ENCODE data around the gene WDR86.

WDR86 gene

DNA sequence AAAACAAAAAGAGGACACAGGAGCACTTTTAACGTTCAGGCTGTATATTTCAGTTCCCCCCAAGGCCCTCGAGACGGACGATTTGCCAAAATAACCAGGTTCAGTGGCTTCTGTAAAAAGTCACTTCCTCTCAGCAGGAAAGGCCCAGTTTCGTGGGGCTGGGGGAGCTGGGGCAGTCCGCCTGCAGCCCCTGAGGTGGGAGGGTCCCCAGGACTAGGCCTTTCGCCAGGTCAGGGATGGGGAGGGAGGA is 28.8 kb downstream of the WDR86 start:
- no peaks in the 10 kb centered on the region for H3K9me3 ChIP-seq (ENCODE audit: control insufficient read depth in 2 of 2, low read length in 2 of 2)
- H3K9ac ChIP-seq (ENCODE audit: low read length in 2 of 2) = no peak overlapping the region
- H3K4me1 ChIP-seq (ENCODE audit: control insufficient read depth, insufficient read depth, low read length) = peaks cover 15% of the 10 kb centered on the region
- H3K36me3 ChIP-seq (ENCODE audit: control insufficient read depth in 2 of 2, insufficient read depth in 2 of 2, low read length in 2 of 2) = peaks cover 14 to 21% of the 10 kb centered on the region in 2 donors
- H3K27me3 ChIP-seq (ENCODE audit: control insufficient read depth in 1 of 2, insufficient read depth in 2 of 2, low read length in 2 of 2) = peaks cover 20 to 25% of the 10 kb centered on the region in 2 donors
- H3K27ac ChIP-seq (ENCODE audit: low read length) = no peak overlapping the region
- peak overlapping the region in 1 of 2 donors; percentile 55 for H3K4me3 ChIP-seq (ENCODE audit: low read length in 2 of 2)

GRCh38 chr7:151380199-151381097 is 29.4 kb downstream of the WDR86 start:
- Histone ChIP-seq H3K9ac (ENCODE audit: low read length in 2 of 2) (no peak overlapping the region), H3K4me1 (ENCODE audit: control insufficient read depth, insufficient read depth, low read length) (peaks cover 15% of the 10 kb centered on the region), H3K27me3 (ENCODE audit: control insufficient read depth in 1 of 2, insufficient read depth in 2 of 2, low read length in 2 of 2) (peaks cover 20 to 25% of the 10 kb centered on the region in 2 donors), H3K36me3 (ENCODE audit: control insufficient read depth in 2 of 2, insufficient read depth in 2 of 2, low read length in 2 of 2) (peaks cover 17 to 27% of the 10 kb centered on the region in 2 donors), H3K4me3 (ENCODE audit: low read length in 2 of 2) (no peak overlapping the region), H3K27ac (ENCODE audit: low read length) (no peak overlapping the region), H3K9me3 (ENCODE audit: control insufficient read depth in 2 of 2, low read length in 2 of 2) (no peaks in the 10 kb centered on the region)

GRCh38 chr7:151379534-151380198 is 30.2 kb downstream of the WDR86 start:
- H3K9ac ChIP-seq (ENCODE audit: low read length in 2 of 2) = no peak overlapping the region
- H3K36me3 ChIP-seq (ENCODE audit: control insufficient read depth in 2 of 2, insufficient read depth in 2 of 2, low read length in 2 of 2) = peaks cover 18 to 30% of the 10 kb centered on the region in 2 donors
- no peak overlapping the region for H3K27ac ChIP-seq (ENCODE audit: low read length)
- H3K27me3 ChIP-seq (ENCODE audit: control insufficient read depth in 1 of 2, insufficient read depth in 2 of 2, low read length in 2 of 2) = peaks cover 19 to 21% of the 10 kb centered on the region in 2 donors
- H3K9me3 ChIP-seq (ENCODE audit: control insufficient read depth in 2 of 2, low read length in 2 of 2) = no peaks in the 10 kb centered on the region
- H3K4me3 ChIP-seq (ENCODE audit: low read length in 2 of 2) = no peak overlapping the region
- peaks cover 15% of the 10 kb centered on the region for H3K4me1 ChIP-seq (ENCODE audit: control insufficient read depth, insufficient read depth, low read length)

DNA sequence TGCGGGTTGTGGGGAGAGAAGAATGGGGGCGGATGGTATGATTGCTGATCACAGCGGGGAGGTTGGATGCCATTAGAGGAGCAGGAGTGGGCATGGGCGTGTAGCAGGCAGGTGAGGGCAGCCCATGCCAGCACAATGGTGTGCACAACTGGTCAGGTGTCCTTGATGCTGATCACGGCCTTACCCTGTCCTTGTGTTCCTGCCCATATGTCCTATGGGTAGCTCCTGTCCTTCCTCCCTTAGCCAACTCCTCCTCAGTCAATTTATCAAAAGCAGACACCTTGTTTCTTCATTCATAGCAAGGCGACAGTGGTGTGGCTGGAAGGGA is 30.7 kb downstream of the WDR86 start:
- Histone ChIP-seq H3K4me1 (ENCODE audit: control insufficient read depth, insufficient read depth, low read length) (peaks cover 15% of the 10 kb centered on the region), H3K4me3 (ENCODE audit: low read length in 2 of 2) (no peak overlapping the region), H3K9ac (ENCODE audit: low read length in 2 of 2) (no peak overlapping the region), H3K36me3 (ENCODE audit: control insufficient read depth in 2 of 2, insufficient read depth in 2 of 2, low read length in 2 of 2) (peaks cover 23 to 35% of the 10 kb centered on the region in 2 donors), H3K9me3 (ENCODE audit: control insufficient read depth in 2 of 2, low read length in 2 of 2) (no peaks in the 10 kb centered on the region), H3K27me3 (ENCODE audit: control insufficient read depth in 1 of 2, insufficient read depth in 2 of 2, low read length in 2 of 2) (peaks cover 17 to 18% of the 10 kb centered on the region in 2 donors), H3K27ac (ENCODE audit: low read length) (no peak overlapping the region)

GRCh38 chr7:151378496-151379192 is 31.2 kb downstream of the WDR86 start:
- Histone ChIP-seq H3K36me3 (ENCODE audit: control insufficient read depth in 2 of 2, insufficient read depth in 2 of 2, low read length in 2 of 2) (peaks cover 26 to 40% of the 10 kb centered on the region in 2 donors), H3K27ac (ENCODE audit: low read length) (no peak overlapping the region), H3K9me3 (ENCODE audit: control insufficient read depth in 2 of 2, low read length in 2 of 2) (no peaks in the 10 kb centered on the region), H3K9ac (ENCODE audit: low read length in 2 of 2) (no peak overlapping the region), H3K4me1 (ENCODE audit: control insufficient read depth, insufficient read depth, low read length) (peaks cover 15% of the 10 kb centered on the region), H3K27me3 (ENCODE audit: control insufficient read depth in 1 of 2, insufficient read depth in 2 of 2, low read length in 2 of 2) (peaks cover 12 to 18% of the 10 kb centered on the region in 2 donors), H3K4me3 (ENCODE audit: low read length in 2 of 2) (no peak overlapping the region)

DNA sequence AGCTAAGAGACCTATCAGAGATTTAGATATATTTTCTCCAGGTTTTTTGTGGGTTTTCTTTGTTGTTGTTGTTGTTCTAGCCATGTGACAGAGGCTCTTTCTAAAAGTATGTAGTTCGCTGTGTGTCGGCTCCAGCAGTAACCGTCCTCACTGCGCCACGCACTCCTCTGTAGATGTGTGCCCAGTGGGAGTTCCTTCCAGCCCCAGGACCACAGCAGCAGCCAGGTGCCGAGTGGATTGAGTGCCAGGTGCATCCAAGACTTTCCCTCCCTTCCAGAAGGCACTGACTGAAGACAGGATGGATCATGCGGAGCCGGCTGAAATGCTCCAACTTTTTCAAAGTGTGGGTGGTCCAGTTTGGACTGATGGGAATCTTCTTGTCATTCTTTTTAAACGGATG is 31.8 kb downstream of the WDR86 start:
- peaks cover 10 to 18% of the 10 kb centered on the region in 2 donors for H3K27me3 ChIP-seq (ENCODE audit: control insufficient read depth in 1 of 2, insufficient read depth in 2 of 2, low read length in 2 of 2)
- peaks cover 15% of the 10 kb centered on the region for H3K4me1 ChIP-seq (ENCODE audit: control insufficient read depth, insufficient read depth, low read length)
- no peak overlapping the region for H3K9ac ChIP-seq (ENCODE audit: low read length in 2 of 2)
- H3K9me3 ChIP-seq (ENCODE audit: control insufficient read depth in 2 of 2, low read length in 2 of 2) = no peaks in the 10 kb centered on the region
- H3K27ac ChIP-seq (ENCODE audit: low read length) = no peak overlapping the region
- H3K4me3 ChIP-seq (ENCODE audit: low read length in 2 of 2) = no peak overlapping the region
- H3K36me3 ChIP-seq (ENCODE audit: control insufficient read depth in 2 of 2, insufficient read depth in 2 of 2, low read length in 2 of 2) = peaks cover 26 to 43% of the 10 kb centered on the region in 2 donors

- Histone ChIP-seq H3K9me3 (ENCODE audit: control insufficient read depth in 2 of 2, low read length in 2 of 2) (no peaks in the 10 kb centered on the region), H3K4me3 (ENCODE audit: low read length in 2 of 2) (no peak overlapping the region), H3K36me3 (ENCODE audit: control insufficient read depth in 2 of 2, insufficient read depth in 2 of 2, low read length in 2 of 2) (peaks cover 28 to 46% of the 10 kb centered on the region in 2 donors), H3K27me3 (ENCODE audit: control insufficient read depth in 1 of 2, insufficient read depth in 2 of 2, low read length in 2 of 2) (peaks cover 6 to 13% of the 10 kb centered on the region in 2 donors), H3K27ac (ENCODE audit: low read length) (no peak overlapping the region), H3K4me1 (ENCODE audit: control insufficient read depth, insufficient read depth, low read length) (peaks cover 15% of the 10 kb centered on the region), H3K9ac (ENCODE audit: low read length in 2 of 2) (no peak overlapping the region)
Observed at GRCh38 chr7:151377406-151377805, 32.4 kb downstream of the WDR86 start.

- Histone ChIP-seq H3K9ac (ENCODE audit: low read length in 2 of 2) (no peak overlapping the region), H3K9me3 (ENCODE audit: control insufficient read depth in 2 of 2, low read length in 2 of 2) (no peaks in the 10 kb centered on the region), H3K4me1 (ENCODE audit: control insufficient read depth, insufficient read depth, low read length) (peaks cover 6% of the 10 kb centered on the region), H3K36me3 (ENCODE audit: control insufficient read depth in 2 of 2, insufficient read depth in 2 of 2, low read length in 2 of 2) (peaks cover 30 to 46% of the 10 kb centered on the region in 2 donors), H3K27me3 (ENCODE audit: control insufficient read depth in 1 of 2, insufficient read depth in 2 of 2, low read length in 2 of 2) (peaks cover 0 to 3% of the 10 kb centered on the region in 2 donors), H3K4me3 (ENCODE audit: low read length in 2 of 2) (no peak overlapping the region), H3K27ac (ENCODE audit: low read length) (no peak overlapping the region)
Observed at GRCh38 chr7:151376218-151376902, 33.5 kb downstream of the WDR86 start.

DNA sequence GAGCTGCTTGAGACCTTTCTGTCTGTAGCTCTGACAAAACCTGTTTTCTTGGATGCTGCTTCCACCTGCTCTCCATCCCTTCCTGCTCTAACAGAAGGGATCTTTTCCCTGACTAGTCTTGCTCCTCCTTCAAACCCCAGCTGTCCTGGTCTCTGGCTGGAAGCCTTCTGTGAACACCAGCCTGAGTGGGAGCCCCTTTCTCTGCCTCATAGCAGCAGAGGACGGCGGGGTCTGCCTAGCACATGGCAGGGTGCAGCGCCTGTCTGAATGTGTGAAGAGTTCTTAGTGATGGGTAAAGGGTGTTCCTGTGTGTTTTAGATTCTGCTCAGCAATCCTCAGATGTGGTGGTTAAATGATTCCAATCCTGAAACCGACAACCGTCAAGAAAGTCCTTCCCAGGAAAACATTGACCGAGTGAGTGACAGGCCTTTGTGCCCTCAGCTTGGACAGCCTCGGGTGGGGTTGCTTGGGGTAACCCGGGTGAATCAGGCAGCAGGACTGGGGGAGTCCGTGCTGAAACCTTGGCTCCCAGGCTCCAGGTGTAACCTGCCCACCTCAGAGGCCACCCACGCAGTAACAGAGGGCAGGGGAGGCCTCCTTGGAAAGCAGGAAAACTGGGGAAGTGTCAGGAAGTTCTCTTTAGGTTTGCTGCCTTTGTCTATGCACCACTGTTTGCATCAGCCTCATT is 34.2 kb downstream of the WDR86 start:
- no peaks in the 10 kb centered on the region for H3K27me3 ChIP-seq (ENCODE audit: control insufficient read depth in 1 of 2, insufficient read depth in 2 of 2, low read length in 2 of 2)
- no peak overlapping the region for H3K27ac ChIP-seq (ENCODE audit: low read length)
- H3K36me3 ChIP-seq (ENCODE audit: control insufficient read depth in 2 of 2, insufficient read depth in 2 of 2, low read length in 2 of 2) = peaks cover 34 to 51% of the 10 kb centered on the region in 2 donors
- no peaks in the 10 kb centered on the region for H3K9me3 ChIP-seq (ENCODE audit: control insufficient read depth in 2 of 2, low read length in 2 of 2)
- H3K4me1 ChIP-seq (ENCODE audit: control insufficient read depth, insufficient read depth, low read length) = peaks cover 3% of the 10 kb centered on the region
- no peak overlapping the region for H3K4me3 ChIP-seq (ENCODE audit: low read length in 2 of 2)
- no peak overlapping the region for H3K9ac ChIP-seq (ENCODE audit: low read length in 2 of 2)

DNA sequence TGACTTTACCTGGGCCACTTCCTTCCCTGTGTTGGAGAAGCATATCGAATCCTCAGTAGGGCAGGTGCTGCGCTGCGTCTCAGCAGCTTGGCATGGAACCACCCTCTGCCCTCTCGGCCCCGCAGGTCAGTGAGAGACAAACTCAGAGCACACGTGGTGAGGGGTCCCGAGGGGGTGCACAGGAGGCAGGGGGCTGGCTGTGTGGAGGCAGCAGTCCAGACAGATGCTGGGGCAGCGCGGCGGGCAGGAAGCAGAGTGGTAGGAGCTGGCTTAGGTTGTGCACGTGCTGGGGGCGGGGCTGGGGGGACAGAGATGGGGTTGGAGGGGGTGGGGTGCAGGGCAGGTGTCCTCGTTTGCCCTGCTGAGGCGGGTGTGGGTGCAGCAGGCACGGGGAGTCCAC is 35.1 kb downstream of the WDR86 start:
- peaks cover 36 to 51% of the 10 kb centered on the region in 2 donors for H3K36me3 ChIP-seq (ENCODE audit: control insufficient read depth in 2 of 2, insufficient read depth in 2 of 2, low read length in 2 of 2)

More for the DNA sequence above, 35.1 kb downstream of the WDR86 start:
- Histone ChIP-seq H3K9ac (ENCODE audit: low read length in 2 of 2) (no peak overlapping the region), H3K27ac (ENCODE audit: low read length) (no peak overlapping the region), H3K9me3 (ENCODE audit: control insufficient read depth in 2 of 2, low read length in 2 of 2) (no peaks in the 10 kb centered on the region), H3K4me1 (ENCODE audit: control insufficient read depth, insufficient read depth, low read length) (no peaks in the 10 kb centered on the region), H3K27me3 (ENCODE audit: control insufficient read depth in 1 of 2, insufficient read depth in 2 of 2, low read length in 2 of 2) (no peaks in the 10 kb centered on the region), H3K4me3 (ENCODE audit: low read length in 2 of 2) (no peak overlapping the region)

Measured in stomach smooth muscle (tissue), 2 donors.